ENCODE results near the gene RALGAPA2. TPM values are rescaled to one million over a fixed set of nuclear protein-coding genes. Genes with fewer than 3 reads are reported as not detected.

Gene RALGAPA2
- total RNA-seq, 1 donor = 6.2 TPM

- Histone ChIP-seq H3K79me2 (ENCODE audit: insufficient read depth, low read length) (no peaks in the 10 kb centered on the region), H2AFZ (ENCODE audit: low read length) (no peak overlapping the region), H3K9me3 (ENCODE audit: low read depth, low read length) (no peaks in the 10 kb centered on the region), H4K20me1 (ENCODE audit: insufficient read depth, low read length) (no peaks in the 10 kb centered on the region), H3K27me3 (ENCODE audit: insufficient read depth, low read length) (no peaks in the 10 kb centered on the region), H3K4me3 (ENCODE audit: insufficient read depth, low read length) (no peak overlapping the region), H3K36me3 (ENCODE audit: insufficient read depth, low read length) (no peaks in the 10 kb centered on the region), H3K4me1 (ENCODE audit: insufficient read depth, low read length) (no peaks in the 10 kb centered on the region), H3K4me2 (ENCODE audit: insufficient read depth, low read length) (no peak overlapping the region), H3K27ac (ENCODE audit: low read depth, low read length) (no peak overlapping the region)
- no peak for DNase-seq (ENCODE audit: insufficient read length, low spot score, missing footprints)
- no peak for TF ChIP-seq CTCF (IDR thresholded peaks at IDR 0.05; ENCODE audit: extremely low read depth, low read depth, low read length)
Observed at GRCh38 chr20:20629556-20630188, 82.8 kb downstream of the RALGAPA2 start.

DNA sequence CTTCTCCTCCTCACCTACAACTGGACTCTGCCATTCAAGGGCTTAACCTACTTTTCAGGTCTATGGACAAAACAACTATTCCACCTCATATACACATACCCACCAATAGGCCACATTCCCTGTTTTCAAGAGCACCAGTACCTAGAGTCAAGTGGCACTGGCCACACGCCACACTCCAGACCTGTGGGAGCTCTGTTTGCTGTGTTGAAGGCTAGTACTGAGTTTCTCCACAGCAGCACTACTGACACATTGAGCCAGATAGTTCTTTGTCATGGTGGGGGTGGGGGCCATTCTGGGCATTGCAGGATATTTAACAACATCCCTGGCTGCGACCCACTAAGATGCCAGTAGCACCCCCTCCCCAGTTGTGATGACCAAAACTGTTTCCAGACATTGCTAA lies 84.1 kb downstream of the RALGAPA2 start:
- H3K4me3 ChIP-seq (ENCODE audit: insufficient read depth, low read length) = no peak overlapping the region
- no peaks in the 10 kb centered on the region for H3K79me2 ChIP-seq (ENCODE audit: insufficient read depth, low read length)
- H3K36me3 ChIP-seq (ENCODE audit: insufficient read depth, low read length) = no peaks in the 10 kb centered on the region
- no peaks in the 10 kb centered on the region for H3K9me3 ChIP-seq (ENCODE audit: low read depth, low read length)
- H3K27ac ChIP-seq (ENCODE audit: low read depth, low read length) = no peak overlapping the region
- no peak overlapping the region for H2AFZ ChIP-seq (ENCODE audit: low read length)
- no peaks in the 10 kb centered on the region for H4K20me1 ChIP-seq (ENCODE audit: insufficient read depth, low read length)
- H3K27me3 ChIP-seq (ENCODE audit: insufficient read depth, low read length) = no peaks in the 10 kb centered on the region
- no peak for TF ChIP-seq CTCF (IDR thresholded peaks at IDR 0.05; ENCODE audit: extremely low read depth, low read depth, low read length)
- no peak for DNase-seq (ENCODE audit: insufficient read length, low spot score, missing footprints)
- H3K4me2 ChIP-seq (ENCODE audit: insufficient read depth, low read length) = no peak overlapping the region
- H3K4me1 ChIP-seq (ENCODE audit: insufficient read depth, low read length) = no peaks in the 10 kb centered on the region

GRCh38 chr20:20627471-20627870 lies 85.0 kb downstream of the RALGAPA2 start:
- Histone ChIP-seq H3K4me2 (ENCODE audit: insufficient read depth, low read length) (no peak overlapping the region), H3K27ac (ENCODE audit: low read depth, low read length) (no peak overlapping the region), H3K4me3 (ENCODE audit: insufficient read depth, low read length) (no peak overlapping the region), H3K36me3 (ENCODE audit: insufficient read depth, low read length) (no peaks in the 10 kb centered on the region), H3K79me2 (ENCODE audit: insufficient read depth, low read length) (no peaks in the 10 kb centered on the region), H3K4me1 (ENCODE audit: insufficient read depth, low read length) (no peaks in the 10 kb centered on the region), H3K9me3 (ENCODE audit: low read depth, low read length) (no peaks in the 10 kb centered on the region), H4K20me1 (ENCODE audit: insufficient read depth, low read length) (no peaks in the 10 kb centered on the region), H3K27me3 (ENCODE audit: insufficient read depth, low read length) (no peaks in the 10 kb centered on the region), H2AFZ (ENCODE audit: low read length) (no peak overlapping the region)
- DNase-seq (ENCODE audit: insufficient read length, low spot score, missing footprints) = no peak
- TF ChIP-seq CTCF (IDR thresholded peaks at IDR 0.05; ENCODE audit: extremely low read depth, low read depth, low read length) = no peak

- Histone ChIP-seq H3K4me3 (ENCODE audit: insufficient read depth, low read length) (no peak overlapping the region), H3K36me3 (ENCODE audit: insufficient read depth, low read length) (no peaks in the 10 kb centered on the region), H3K27me3 (ENCODE audit: insufficient read depth, low read length) (no peaks in the 10 kb centered on the region), H4K20me1 (ENCODE audit: insufficient read depth, low read length) (no peaks in the 10 kb centered on the region), H3K9me3 (ENCODE audit: low read depth, low read length) (no peaks in the 10 kb centered on the region), H3K4me1 (ENCODE audit: insufficient read depth, low read length) (no peaks in the 10 kb centered on the region), H3K4me2 (ENCODE audit: insufficient read depth, low read length) (no peak overlapping the region), H2AFZ (ENCODE audit: low read length) (no peak overlapping the region), H3K79me2 (ENCODE audit: insufficient read depth, low read length) (no peaks in the 10 kb centered on the region), H3K27ac (ENCODE audit: low read depth, low read length) (no peak overlapping the region)
- no peak for TF ChIP-seq CTCF (IDR thresholded peaks at IDR 0.05; ENCODE audit: extremely low read depth, low read depth, low read length)
- no peak for DNase-seq (ENCODE audit: insufficient read length, low spot score, missing footprints)
Observed at GRCh38 chr20:20624914-20625313, 87.5 kb downstream of the RALGAPA2 start.

Measured in osteoblast (primary cell).